HEK293T (cell line): ENCODE data around the gene SLAIN2.

ENCODE experiments used
- CTBP1 ChIP-seq: fragments of 450-650 bp; IDR thresholded peaks from 2 replicates; pipeline ENCODE4 v1.6.1; 2016; ENCODE audit warnings: borderline replicate concordance
- FOXM1 ChIP-seq: fragments of 450-650 bp; IDR thresholded peaks from 2 replicates; pipeline ENCODE4 v1.6.1; 2017; ENCODE audit warnings: mild to moderate bottlenecking, borderline replicate concordance
- L3MBTL2 ChIP-seq: fragments of 450-650 bp; conservative IDR thresholded peaks from 2 replicates; pipeline ENCODE4 v1.6.1; 2016; ENCODE audit warnings: mild to moderate bottlenecking
- LEF1 ChIP-seq: fragments of 450-650 bp; IDR thresholded peaks from 2 replicates; pipeline ENCODE4 v1.6.1; 2017; ENCODE audit warnings: mild to moderate bottlenecking, borderline replicate concordance
- ZNF384 ChIP-seq: fragments of 450-650 bp; IDR thresholded peaks from 2 replicates; pipeline ENCODE4 v1.6.1; 2016

DNA sequence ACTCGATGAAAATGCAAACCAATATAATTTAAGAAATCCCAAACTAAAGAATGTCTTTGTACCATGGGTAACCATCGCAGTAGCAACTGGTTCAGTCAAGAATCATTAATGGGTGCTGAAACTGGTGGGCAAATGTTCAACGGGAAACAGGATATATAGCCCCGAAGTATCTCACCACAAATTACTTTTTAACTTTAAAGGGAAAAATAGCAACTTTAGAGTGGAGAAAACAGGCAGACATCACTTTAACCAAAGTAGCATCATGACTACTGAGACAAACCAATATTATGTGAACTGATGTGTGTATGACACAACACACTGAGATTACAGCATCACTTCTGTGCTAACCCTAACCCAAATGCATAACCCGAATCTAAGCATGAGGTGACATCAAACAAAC lies 33.8 kb upstream of the SLAIN2 start:
- TF ChIP-seq ZNF384 (no peak), CTBP1 (no peak), FOXM1 (no peak), LEF1 (no peak), L3MBTL2 (no peak)
